GM19468 (cell line): ENCODE data around the gene KRT23.

ENCODE experiments used
- ATAC-seq: cut with Tn5 transposase; IDR thresholded peaks from one replicate; pipeline ENCODE4 v1.9.1; 2021; ENCODE audit warnings: mild to moderate bottlenecking, moderate library complexity, moderate number of reproducible peaks; ENCODE audit not compliant: unreplicated experiment; ENCODE audit errors: extremely low read depth

The KRT23 gene

DNA sequence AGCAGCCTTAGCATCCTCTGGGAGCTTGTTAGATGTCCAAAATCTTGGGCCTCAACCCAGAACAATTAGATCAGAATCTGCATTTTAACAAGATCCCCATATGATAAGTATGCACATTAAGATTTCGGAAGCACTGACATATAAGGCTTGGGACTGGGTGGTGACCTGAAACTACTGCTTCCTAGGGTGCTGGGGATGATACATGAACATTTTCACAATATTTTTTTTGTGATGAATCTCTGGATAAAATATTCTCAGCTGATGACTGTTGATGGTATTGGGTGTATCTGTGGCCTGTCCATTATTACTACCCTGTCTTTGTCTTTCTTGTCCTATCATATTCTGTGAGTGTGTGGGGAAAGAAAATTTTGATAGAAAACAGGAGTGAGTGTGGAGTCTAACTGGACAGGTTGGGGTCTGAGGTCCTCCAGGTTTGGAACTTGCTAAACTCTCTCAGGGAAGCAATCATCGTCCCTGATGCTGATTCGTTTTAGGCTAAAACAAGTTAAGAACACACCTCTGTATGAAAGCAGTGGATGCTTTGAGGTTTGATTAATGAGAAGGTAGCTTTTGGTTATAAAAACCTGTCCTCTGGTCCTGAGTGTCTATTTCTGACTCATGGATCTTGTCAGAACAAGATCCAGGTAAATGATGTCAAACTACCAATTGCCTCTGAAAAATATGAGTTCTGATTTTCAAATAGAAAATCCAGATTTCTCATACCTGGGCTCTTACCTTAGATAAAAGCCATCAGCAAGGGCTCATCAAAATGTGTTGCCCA is 23.2 kb downstream of the KRT23 start:
- no peak for ATAC-seq

GRCh38 chr17:40912486-40913210 is 24.8 kb downstream of the KRT23 start:
- no peak for ATAC-seq

GRCh38 chr17:40910441-40910841 is 27.0 kb downstream of the KRT23 start:
- ATAC-seq, result no peak

DNA sequence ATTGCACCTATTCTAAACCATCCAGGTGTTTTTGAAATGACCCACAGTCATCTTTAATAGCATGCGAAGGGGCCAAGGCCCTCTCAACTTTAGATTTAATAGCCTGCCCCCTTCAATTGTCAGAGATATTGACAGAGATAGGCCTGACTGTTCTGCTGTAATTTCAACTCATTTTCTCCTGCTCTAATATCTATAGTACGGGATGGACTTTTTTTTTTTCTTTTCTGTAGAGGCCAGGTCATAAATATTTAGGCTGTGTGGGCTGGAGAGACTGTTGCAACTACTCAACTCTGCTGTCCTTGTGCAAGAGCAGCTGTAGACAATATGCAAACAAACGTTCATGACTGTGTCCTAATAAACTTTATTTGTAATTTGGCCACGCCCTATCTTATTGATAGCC is 27.7 kb downstream of the KRT23 start:
- ATAC-seq, result no peak

DNA sequence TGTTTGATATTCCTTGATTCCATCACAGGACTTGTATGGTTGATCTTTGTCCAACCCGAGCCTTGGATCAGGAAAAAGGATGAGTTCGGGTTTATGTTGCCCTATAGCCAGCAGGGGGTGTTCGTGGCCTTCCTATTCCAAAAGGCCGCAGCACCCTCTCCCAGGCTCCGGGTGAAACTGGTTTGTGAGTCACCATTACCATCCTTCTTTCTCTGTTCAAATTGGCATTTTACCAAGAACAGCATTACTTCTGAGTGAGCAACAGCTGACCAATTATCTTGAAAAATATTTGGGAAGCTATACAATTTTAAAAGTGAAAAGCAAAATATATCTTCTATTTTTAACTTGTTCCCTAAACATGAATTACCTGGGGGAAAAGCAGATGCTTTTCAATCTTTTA is 28.1 kb downstream of the KRT23 start:
- ATAC-seq, result no peak

- no peak for ATAC-seq
Observed at GRCh38 chr17:40906613-40907012, 30.8 kb downstream of the KRT23 start.

DNA sequence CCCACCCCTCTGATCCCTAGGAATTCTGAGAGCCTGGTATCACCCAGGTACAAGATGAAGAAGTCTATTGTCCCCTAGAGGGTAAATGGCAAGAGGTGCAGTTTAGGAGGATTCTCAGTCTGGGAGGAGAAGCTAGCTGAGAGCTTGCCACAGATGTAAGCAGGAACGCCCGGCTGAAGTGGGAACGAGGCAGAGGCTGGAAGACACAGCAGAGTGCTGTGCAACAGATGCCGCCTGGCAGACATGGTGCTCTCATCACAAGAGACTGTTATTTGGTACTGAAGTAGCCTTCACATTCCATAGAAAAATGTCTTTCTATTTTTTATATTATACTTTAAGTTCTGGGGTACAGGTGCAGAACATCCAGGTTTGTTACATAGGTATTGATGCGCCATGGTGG is 32.1 kb downstream of the KRT23 start:
- ATAC-seq, result no peak

GRCh38 chr17:40903129-40903847 is 34.2 kb downstream of the KRT23 start:
- no peak for ATAC-seq

- ATAC-seq, result no peak
Observed at GRCh38 chr17:40902498-40902897, 34.9 kb downstream of the KRT23 start.

GRCh38 chr17:40901981-40902474 is 35.4 kb downstream of the KRT23 start:
- no peak for ATAC-seq

GRCh38 chr17:40900809-40901356 is 36.6 kb downstream of the KRT23 start:
- no peak for ATAC-seq

DNA sequence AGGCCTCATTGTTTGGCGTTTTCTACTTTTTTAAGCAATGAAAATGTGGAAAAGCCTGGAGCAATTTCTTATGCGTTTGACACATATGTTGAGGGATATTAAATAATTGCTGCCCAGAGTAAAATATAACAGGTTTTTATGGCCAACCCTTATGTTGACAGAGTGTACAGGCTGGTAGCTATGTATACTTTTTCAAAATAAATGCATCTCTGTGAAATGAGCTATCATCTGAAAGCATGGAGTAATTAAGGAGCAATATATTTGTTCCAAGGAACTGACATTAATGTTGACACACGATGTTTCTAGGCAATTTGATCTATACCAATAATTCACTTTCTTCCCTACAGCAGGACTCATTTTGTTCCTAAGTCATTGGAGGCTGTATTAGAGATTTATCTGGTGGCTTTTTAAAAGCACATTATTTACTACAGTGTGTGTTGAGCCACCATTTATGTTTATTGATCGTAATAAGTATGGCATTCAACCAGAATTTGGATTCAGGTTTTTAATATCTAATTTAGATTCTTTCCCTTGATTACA is 40.5 kb downstream of the KRT23 start:
- no peak for ATAC-seq

DNA sequence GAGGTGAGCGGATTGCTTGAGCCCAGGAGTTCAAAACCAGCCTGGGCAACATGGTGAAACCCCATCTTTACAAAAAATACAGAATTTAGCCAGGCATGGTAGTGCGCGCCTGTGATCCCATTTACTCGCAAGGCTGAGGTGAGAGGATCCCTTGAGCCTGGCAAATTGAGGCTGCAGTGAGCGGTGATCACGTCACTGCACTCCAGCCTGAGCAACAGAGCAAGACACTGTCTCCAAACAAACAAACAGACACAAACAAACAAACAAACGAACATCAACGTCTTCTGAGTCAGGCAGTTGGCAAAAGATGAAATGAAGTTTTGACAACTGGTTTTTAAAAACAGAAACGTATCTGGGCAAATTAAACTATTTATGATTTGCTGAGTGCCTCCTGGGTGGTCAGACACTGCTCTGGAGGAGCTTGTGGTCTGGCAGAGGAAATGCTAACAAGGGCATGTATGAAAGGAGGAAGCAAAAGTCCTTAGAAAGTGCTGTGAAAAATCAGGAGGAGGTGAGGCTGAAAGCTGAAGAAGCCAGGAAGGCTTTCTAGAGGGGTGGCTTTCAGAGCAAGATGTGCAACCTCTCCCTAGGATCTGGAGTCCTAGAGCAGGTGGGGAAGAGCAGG is 42.2 kb downstream of the KRT23 start:
- no peak for ATAC-seq

DNA sequence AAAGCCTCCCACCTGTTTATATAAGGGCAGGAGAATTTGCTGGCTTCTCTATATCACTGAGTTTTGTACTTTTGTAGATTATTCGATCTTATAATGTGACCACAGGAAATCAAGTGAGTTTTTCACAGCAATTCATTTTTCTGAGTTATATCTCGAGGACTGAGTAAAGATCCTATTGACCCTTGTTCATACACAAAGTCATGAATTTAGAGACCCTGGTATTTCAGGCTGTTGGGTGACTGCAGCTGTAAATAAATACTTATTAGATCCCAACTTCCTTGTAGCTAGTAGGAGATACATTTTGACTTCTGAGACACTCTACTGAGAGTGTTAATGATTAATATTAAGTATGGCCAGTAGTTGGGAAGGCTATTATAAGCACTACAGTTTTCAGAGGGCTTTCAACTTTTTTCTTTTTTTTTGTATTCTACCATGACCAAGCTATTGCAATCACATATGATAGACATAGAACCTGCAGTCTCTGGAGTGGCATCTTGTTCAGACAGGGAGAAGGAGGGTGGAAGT is 49.2 kb downstream of the KRT23 start:
- ATAC-seq, result no peak

DNA sequence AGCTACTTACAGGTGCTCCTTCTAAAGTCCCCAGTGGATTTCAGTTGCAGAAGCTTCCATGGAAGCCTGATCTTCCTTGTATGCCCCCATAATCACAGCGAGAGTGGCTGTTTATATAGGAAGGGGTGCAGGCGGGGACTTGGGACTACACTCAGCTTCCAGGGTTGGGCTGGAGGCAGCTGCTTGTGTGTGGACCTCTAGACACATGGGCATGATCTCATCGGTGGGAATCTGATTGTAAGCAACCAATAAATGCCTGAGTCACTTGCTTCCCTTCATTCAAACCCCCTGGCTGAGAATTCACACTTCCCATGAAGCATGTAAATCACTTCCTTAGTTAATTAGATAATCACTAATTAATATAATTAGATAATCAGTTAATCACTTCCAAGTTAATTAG is 51.4 kb downstream of the KRT23 start:
- no peak for ATAC-seq

DNA sequence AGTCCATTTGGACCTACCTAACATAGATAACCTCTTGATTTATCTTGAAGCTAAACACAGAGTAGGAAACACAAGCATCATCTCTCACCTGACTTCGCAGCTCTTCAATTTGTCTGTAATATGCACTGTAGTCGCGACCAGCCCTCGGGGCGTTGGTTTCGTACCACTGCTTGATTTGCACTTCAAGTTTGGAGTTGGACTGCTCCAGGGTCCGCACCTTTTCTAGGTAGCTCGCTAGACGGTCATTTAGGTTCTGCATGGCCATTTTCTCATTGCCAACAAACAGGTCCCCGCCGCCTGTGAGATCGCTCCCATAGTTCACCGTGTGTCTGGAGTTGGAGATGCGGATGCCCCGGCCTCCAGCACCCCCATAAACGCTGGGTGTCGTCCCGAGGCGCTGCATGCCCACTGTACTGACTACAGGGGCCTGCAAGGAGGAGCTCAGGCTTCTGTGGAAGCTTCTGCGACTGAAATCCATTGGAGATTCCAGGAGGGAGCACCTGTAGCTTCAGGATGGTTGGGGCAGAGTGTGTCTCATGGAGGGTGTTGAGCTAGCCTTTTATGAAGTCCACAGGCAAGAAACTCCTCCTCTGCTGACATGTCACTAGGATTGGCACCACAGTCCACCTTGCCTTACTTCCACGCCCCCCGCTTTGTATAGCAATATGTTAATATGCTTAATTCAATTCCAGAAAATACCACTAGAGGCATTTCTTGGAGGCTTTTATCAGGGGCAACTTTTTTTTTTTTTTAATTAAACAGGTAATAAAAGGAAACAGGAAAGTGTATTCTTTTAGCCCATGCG is 52.5 kb downstream of the KRT23 start, which contains the start of gene KRT20:
Gene KRT20, minus strand, starts transcription at position 535 of the 805 bp plus-strand sequence. Its CDS starts 57 bp downstream, at position 478.
- ATAC-seq, result no peak

DNA sequence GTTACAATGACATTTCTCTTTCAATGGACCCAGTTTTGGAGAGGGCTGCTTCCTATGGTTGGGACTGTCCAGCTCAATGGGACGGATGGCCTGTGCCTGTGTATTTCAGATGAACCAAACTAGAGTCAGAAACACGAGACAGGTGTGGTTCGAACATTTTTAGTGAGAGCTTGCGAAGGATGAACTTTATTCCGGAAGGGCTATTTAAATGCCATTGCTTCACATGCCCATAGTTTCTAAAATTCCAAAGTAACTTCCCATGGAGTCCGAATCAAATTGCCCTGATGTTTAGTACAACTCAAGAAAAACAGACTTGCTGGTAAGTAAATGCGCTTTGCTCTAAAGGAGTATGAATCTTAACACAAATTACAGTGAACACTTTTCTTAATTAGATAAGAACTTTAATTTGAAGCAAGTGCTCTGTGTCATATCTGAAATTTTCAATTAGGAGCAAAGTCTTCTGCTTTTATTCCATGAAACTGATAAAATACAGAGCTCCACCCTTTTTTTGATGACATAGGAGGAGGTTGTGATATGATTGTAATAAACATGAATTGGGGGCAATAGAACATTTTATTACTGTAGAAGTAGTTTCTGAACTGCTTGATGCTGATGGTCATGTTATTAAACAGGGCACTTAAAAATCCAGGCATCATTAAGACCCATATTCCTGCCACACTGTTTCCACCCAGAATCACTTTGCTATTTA is 53.7 kb downstream of the KRT23 start:
- ATAC-seq, result no peak

DNA sequence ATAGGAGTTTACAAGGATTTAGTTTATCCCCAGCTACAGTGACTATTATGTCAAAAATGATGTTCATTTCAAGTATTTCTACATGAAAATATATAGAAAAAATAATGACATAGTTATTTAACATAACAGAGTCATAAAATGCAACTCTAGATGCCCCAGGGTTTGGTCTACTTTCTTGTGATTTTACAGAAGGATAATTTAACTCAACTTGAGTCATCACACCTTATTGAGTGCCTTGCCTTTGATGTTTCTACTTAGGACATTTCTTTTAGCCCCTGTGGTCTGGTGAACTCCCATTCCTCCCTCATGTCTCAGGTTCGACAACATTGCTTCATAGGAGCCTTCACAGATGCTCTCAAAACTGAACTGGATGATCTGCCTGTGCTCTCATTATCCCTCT is 54.4 kb downstream of the KRT23 start:
- ATAC-seq, result no peak
